ENCODE data around the gene NT5C.
A peak's percentile ranks its signal among the peaks of the same experiment; 100 is the strongest.

The NT5C gene

DNA sequence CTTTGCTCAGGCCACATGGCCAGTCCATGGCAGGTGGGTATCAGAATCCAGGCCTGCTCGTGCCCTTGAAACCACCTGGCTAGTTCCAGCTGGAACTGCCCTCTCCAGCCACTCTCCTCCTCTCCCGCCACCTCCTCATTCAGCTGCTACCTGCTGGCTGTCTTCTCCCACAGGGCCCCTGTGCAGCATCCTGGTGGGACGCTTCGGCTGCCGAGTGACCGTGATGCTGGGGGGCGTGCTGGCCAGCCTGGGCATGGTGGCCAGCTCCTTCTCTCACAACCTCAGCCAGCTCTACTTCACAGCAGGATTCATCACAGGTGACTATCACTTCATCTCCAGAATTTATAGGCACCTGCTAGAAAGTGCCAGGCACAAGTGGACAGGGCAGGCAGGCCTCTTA lies 33.7 kb downstream of the NT5C start:
- Histone ChIP-seq H3K27ac (no peak overlapping the region), H3K4me3 (no peak overlapping the region)
- no peak for DNase-seq (ENCODE audit: low spot score)
- TF ChIP-seq, protein P1, sequence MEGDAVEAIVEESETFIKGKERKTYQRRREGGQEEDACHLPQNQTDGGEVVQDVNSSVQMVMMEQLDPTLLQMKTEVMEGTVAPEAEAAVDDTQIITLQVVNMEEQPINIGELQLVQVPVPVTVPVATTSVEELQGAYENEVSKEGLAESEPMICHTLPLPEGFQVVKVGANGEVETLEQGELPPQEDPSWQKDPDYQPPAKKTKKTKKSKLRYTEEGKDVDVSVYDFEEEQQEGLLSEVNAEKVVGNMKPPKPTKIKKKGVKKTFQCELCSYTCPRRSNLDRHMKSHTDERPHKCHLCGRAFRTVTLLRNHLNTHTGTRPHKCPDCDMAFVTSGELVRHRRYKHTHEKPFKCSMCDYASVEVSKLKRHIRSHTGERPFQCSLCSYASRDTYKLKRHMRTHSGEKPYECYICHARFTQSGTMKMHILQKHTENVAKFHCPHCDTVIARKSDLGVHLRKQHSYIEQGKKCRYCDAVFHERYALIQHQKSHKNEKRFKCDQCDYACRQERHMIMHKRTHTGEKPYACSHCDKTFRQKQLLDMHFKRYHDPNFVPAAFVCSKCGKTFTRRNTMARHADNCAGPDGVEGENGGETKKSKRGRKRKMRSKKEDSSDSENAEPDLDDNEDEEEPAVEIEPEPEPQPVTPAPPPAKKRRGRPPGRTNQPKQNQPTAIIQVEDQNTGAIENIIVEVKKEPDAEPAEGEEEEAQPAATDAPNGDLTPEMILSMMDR (IDR thresholded peaks at IDR 0.05), result no peak

DNA sequence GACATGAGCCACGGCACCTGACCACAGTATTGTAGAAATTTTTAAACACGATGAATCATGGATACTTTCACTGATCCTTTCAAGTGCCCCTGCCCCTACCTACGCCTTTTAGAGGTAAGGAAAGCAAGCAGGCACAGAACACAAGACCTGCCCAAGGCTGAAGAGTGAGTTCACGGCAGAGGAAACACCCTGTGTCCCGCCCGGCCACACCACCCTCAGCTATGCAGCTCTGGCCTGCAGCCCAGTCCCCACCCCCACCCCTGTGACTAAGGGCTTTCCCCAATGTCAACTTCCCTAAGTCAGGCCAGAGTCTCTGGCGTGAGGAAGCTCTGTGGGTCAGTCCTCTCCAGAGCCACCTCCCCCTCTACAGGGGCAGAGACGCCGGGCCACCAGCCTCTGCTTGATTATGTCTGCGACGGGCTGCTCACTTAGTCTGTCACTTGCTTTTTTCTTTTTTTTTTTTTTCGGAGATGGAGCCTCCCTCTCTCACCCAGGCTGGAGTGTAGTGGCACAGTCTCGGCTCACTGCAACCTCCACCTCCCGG lies 35.4 kb downstream of the NT5C start:
- no peak overlapping the region for H3K4me3 ChIP-seq
- peak overlapping the region in 1 of 2 donors; percentile 34 for H3K27ac ChIP-seq
- DNase-seq (ENCODE audit: low spot score), result no peak
- TF ChIP-seq, protein P1 (IDR thresholded peaks at IDR 0.05), result no peak

- Histone ChIP-seq H3K4me3 (no peak overlapping the region), H3K27ac (no peak overlapping the region)
- no peak for DNase-seq (ENCODE audit: low spot score)
- TF ChIP-seq, protein P1 (IDR thresholded peaks at IDR 0.05), result no peak
Measured at GRCh38 chr17:75094871-75095399, 36.6 kb downstream of the NT5C start.

GRCh38 chr17:75093548-75094158 lies 37.9 kb downstream of the NT5C start:
- TF ChIP-seq, protein P1 (IDR thresholded peaks at IDR 0.05), result no peak
- no peak for DNase-seq (ENCODE audit: low spot score)
- Histone ChIP-seq H3K27ac (no peak overlapping the region), H3K4me3 (no peak overlapping the region)

DNA sequence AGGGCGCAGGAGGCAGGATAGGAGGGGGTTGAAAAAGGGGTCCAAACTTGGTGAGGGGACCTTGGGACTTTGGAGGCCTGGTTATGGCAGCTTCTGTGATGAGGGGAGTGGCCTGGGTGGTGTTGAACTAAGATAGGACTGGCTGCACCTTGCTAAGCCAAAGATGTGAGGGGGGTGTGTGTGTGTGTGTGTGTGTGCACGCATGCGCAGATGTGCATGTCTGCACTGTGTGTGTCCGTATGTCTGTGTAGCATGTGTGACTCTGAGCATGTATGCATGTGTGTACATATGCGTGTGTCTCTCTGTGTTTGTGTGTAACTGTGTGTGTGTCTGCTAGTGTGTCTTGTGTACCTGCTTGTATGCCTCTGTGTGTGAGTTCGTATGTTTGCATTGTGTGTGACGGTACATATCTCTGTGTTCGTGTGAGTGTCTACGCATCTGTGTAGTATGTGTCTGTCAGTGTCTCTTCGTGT lies 39.7 kb downstream of the NT5C start:
- TF ChIP-seq, protein P1 (IDR thresholded peaks at IDR 0.05), result no peak
- H3K4me3 ChIP-seq, result no peak overlapping the region
- DNase-seq (ENCODE audit: low spot score), result no peak
- H3K27ac ChIP-seq, result peak overlapping the region in 1 of 2 donors; percentile 47

DNA sequence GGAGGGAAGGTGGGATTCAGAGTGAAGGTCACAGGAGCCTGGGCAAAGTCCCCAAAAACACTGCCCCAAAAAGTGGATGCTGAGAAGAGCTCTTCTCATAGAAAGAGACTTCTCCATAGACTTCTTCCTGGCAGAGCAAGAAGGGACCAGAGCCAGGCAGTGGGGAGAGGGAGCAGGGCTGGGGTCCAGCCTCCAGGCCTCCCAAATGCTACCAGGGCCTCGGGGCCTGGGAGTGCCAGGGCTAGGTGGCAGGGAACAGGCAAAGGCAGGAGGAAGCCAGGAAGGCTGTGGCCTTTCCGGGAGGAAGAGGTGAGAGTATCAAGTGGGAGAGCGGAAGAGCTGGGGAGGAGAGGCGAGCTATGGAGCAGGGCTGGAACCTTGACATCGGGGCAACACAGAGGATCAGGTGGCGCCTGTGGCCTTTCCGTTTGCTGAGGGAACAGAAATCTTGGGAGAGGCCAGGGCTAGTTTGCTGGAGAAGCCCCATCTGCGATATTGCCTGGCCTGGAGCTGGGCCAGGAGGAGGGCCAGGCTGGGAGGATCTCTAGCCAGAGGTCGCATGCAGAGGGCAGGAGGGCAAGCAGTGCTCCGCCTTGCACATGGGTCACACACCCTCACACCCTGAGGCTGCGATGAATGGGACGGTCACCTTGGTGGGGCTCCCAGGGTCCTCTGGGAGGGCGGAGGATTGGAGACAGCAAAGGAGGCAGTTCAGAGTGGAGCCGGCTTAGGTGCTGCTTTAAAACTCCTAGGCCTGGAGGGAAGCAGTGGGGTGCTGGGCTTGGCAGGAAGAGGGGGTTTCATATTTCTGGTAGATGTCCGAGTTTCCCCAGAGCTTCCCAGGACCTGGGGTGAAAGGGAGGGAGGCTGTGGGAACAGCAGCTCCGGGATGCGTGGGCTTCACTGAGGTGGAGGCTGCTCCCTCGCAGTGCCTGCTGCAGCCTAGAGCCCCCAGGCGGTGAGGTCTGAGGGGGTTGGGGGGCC lies 40.4 kb downstream of the NT5C start:
- no peak for DNase-seq (ENCODE audit: low spot score)
- H3K27ac ChIP-seq, result peak overlapping the region in 1 of 2 donors; percentile 47
- TF ChIP-seq, protein P1 (IDR thresholded peaks at IDR 0.05), result no peak
- no peak overlapping the region for H3K4me3 ChIP-seq
